ENCODE results near the gene KLHL29. TPM values are rescaled to one million over a fixed set of nuclear protein-coding genes. Genes with fewer than 3 reads are reported as not detected.

KLHL29 gene
- total RNA-seq, 1 experiment from 2014 or later = 1.9 TPM

- DNase-seq (ENCODE audit: low read depth in 1 of 2, low spot score in 2 of 2) = no peak
- Histone ChIP-seq H3K9me3 (replicated peaks) (no peaks in the 10 kb centered on the region), H3K27me3 (replicated peaks) (no peaks in the 10 kb centered on the region), H3K4me3 (no peak overlapping the region), H3K4me1 (replicated peaks) (peaks cover 7% of the 10 kb centered on the region; the same call in 1 of the 2 replicates), H3K27ac (no peak overlapping the region), H3K36me3 (no peaks in the 10 kb centered on the region)
These were observed 39.1 kb downstream of the KLHL29 start for GRCh38 chr2:23423873-23424680.

- H3K36me3 ChIP-seq = no peaks in the 10 kb centered on the region
- no peaks in the 10 kb centered on the region for H3K9me3 ChIP-seq (replicated peaks)
- no peak overlapping the region for H3K4me3 ChIP-seq
- H3K27me3 ChIP-seq (replicated peaks) = no peaks in the 10 kb centered on the region
- peaks cover 13% of the 10 kb centered on the region for H3K4me1 ChIP-seq (replicated peaks)
- no peak overlapping the region for H3K27ac ChIP-seq
- DNase-seq (ENCODE audit: low read depth in 1 of 2, low spot score in 2 of 2) = peak in 1 of 2 experiments; percentile 27
These were observed 40.4 kb downstream of the KLHL29 start for GRCh38 chr2:23425338-23425871.

- peaks cover 14% of the 10 kb centered on the region for H3K4me1 ChIP-seq (replicated peaks)
- H3K4me3 ChIP-seq = no peak overlapping the region
- peak in 1 of 2 experiments; percentile 24 for DNase-seq (ENCODE audit: low read depth in 1 of 2, low spot score in 2 of 2)
- no peak overlapping the region for H3K27ac ChIP-seq
- no peaks in the 10 kb centered on the region for H3K36me3 ChIP-seq
- H3K9me3 ChIP-seq (replicated peaks) = no peaks in the 10 kb centered on the region
- no peaks in the 10 kb centered on the region for H3K27me3 ChIP-seq (replicated peaks)
These were observed 40.9 kb downstream of the KLHL29 start for GRCh38 chr2:23425885-23426262.

GRCh38 chr2:23426263-23426905, 41.4 kb downstream of the KLHL29 start:
- Histone ChIP-seq H3K4me3 (no peak overlapping the region), H3K36me3 (no peaks in the 10 kb centered on the region), H3K9me3 (replicated peaks) (no peaks in the 10 kb centered on the region), H3K27me3 (replicated peaks) (no peaks in the 10 kb centered on the region), H3K27ac (no peak overlapping the region), H3K4me1 (replicated peaks) (peaks cover 14% of the 10 kb centered on the region)
- peak in 1 of 2 experiments; percentile 35 for DNase-seq (ENCODE audit: low read depth in 1 of 2, low spot score in 2 of 2)

- Histone ChIP-seq H3K4me1 (replicated peaks) (peaks cover 12% of the 10 kb centered on the region), H3K27ac (no peak overlapping the region), H3K9me3 (replicated peaks) (no peaks in the 10 kb centered on the region), H3K4me3 (no peak overlapping the region), H3K36me3 (no peaks in the 10 kb centered on the region), H3K27me3 (replicated peaks) (no peaks in the 10 kb centered on the region)
- DNase-seq (ENCODE audit: low read depth in 1 of 2, low spot score in 2 of 2) = no peak
These were observed 42.4 kb downstream of the KLHL29 start for GRCh38 chr2:23427350-23427749.

- H3K9me3 ChIP-seq (replicated peaks) = no peaks in the 10 kb centered on the region
- H3K4me3 ChIP-seq = no peak overlapping the region
- no peaks in the 10 kb centered on the region for H3K36me3 ChIP-seq
- DNase-seq (ENCODE audit: low read depth in 1 of 2, low spot score in 2 of 2) = no peak
- H3K27me3 ChIP-seq (replicated peaks) = no peaks in the 10 kb centered on the region
- H3K4me1 ChIP-seq (replicated peaks) = peaks cover 11% of the 10 kb centered on the region
- H3K27ac ChIP-seq = no peak overlapping the region
These were observed 43.0 kb downstream of the KLHL29 start for GRCh38 chr2:23427976-23428375.

GRCh38 chr2:23429036-23429435, 44.1 kb downstream of the KLHL29 start:
- Histone ChIP-seq H3K27me3 (replicated peaks) (no peaks in the 10 kb centered on the region), H3K4me3 (no peak overlapping the region), H3K36me3 (no peaks in the 10 kb centered on the region), H3K4me1 (replicated peaks) (peaks cover 11% of the 10 kb centered on the region), H3K9me3 (replicated peaks) (no peaks in the 10 kb centered on the region), H3K27ac (no peak overlapping the region)
- DNase-seq (ENCODE audit: low read depth in 1 of 2, low spot score in 2 of 2) = no peak

GRCh38 chr2:23430263-23430662, 45.3 kb downstream of the KLHL29 start:
- no peaks in the 10 kb centered on the region for H3K9me3 ChIP-seq (replicated peaks)
- peak overlapping the region; percentile 5; the same call in 1 of the 2 replicates for H3K27ac ChIP-seq
- DNase-seq (ENCODE audit: low read depth in 1 of 2, low spot score in 2 of 2) = peak in 1 of 2 experiments; percentile 20
- H3K4me3 ChIP-seq = no peak overlapping the region
- H3K27me3 ChIP-seq (replicated peaks) = no peaks in the 10 kb centered on the region
- H3K4me1 ChIP-seq (replicated peaks) = peaks cover 11% of the 10 kb centered on the region
- H3K36me3 ChIP-seq = no peaks in the 10 kb centered on the region

GRCh38 chr2:23432531-23432930, 47.6 kb downstream of the KLHL29 start:
- Histone ChIP-seq H3K4me1 (replicated peaks) (peaks cover 8% of the 10 kb centered on the region), H3K9me3 (replicated peaks) (no peaks in the 10 kb centered on the region), H3K27me3 (replicated peaks) (no peaks in the 10 kb centered on the region), H3K4me3 (no peak overlapping the region), H3K27ac (no peak overlapping the region), H3K36me3 (no peaks in the 10 kb centered on the region)
- peak in 1 of 2 experiments; percentile 24 for DNase-seq (ENCODE audit: low read depth in 1 of 2, low spot score in 2 of 2)

GRCh38 chr2:23433282-23433681, 48.3 kb downstream of the KLHL29 start:
- Histone ChIP-seq H3K36me3 (no peaks in the 10 kb centered on the region), H3K27ac (no peak overlapping the region), H3K27me3 (replicated peaks) (no peaks in the 10 kb centered on the region), H3K4me1 (replicated peaks) (peaks cover 8% of the 10 kb centered on the region), H3K9me3 (replicated peaks) (no peaks in the 10 kb centered on the region), H3K4me3 (no peak overlapping the region)
- DNase-seq (ENCODE audit: low read depth in 1 of 2, low spot score in 2 of 2) = peak in 1 of 2 experiments; percentile 16

GRCh38 chr2:23434721-23435121, 49.7 kb downstream of the KLHL29 start:
- Histone ChIP-seq H3K36me3 (no peaks in the 10 kb centered on the region), H3K9me3 (replicated peaks) (no peaks in the 10 kb centered on the region), H3K27me3 (replicated peaks) (no peaks in the 10 kb centered on the region), H3K4me1 (replicated peaks) (peaks cover 8% of the 10 kb centered on the region), H3K4me3 (no peak overlapping the region), H3K27ac (no peak overlapping the region)
- peak in 1 of 2 experiments; percentile 21 for DNase-seq (ENCODE audit: low read depth in 1 of 2, low spot score in 2 of 2)

GRCh38 chr2:23435250-23436035, 50.5 kb downstream of the KLHL29 start:
- H3K9me3 ChIP-seq (replicated peaks) = no peaks in the 10 kb centered on the region
- H3K27me3 ChIP-seq (replicated peaks) = no peaks in the 10 kb centered on the region
- H3K27ac ChIP-seq = no peak overlapping the region
- peaks cover under 1% of the 10 kb centered on the region for H3K4me1 ChIP-seq (replicated peaks)
- H3K36me3 ChIP-seq = no peaks in the 10 kb centered on the region
- no peak overlapping the region for H3K4me3 ChIP-seq
- peak in 1 of 2 experiments; percentile 12 for DNase-seq (ENCODE audit: low read depth in 1 of 2, low spot score in 2 of 2)

GRCh38 chr2:23436346-23437098, 51.5 kb downstream of the KLHL29 start:
- DNase-seq (ENCODE audit: low read depth in 1 of 2, low spot score in 2 of 2) = peak in 1 of 2 experiments; percentile 36
- no peaks in the 10 kb centered on the region for H3K27me3 ChIP-seq (replicated peaks)
- H3K27ac ChIP-seq = no peak overlapping the region
- no peaks in the 10 kb centered on the region for H3K9me3 ChIP-seq (replicated peaks)
- H3K36me3 ChIP-seq = no peaks in the 10 kb centered on the region
- no peaks in the 10 kb centered on the region for H3K4me1 ChIP-seq (replicated peaks)
- H3K4me3 ChIP-seq = no peak overlapping the region

Measured in SJSA1 (cell line).